ENCODE results near the gene DSC2. TPM values are rescaled to one million over a fixed set of nuclear protein-coding genes. Genes with fewer than 3 reads are reported as not detected.

The DSC2 gene
- polyA plus RNA-seq, 1 donor from 2014 or later = 16.3 TPM

- no peak overlapping the region for H3K27ac ChIP-seq (ENCODE audit: low read length)
Observed at GRCh38 chr18:31048216-31048615, 54.0 kb downstream of the DSC2 start.

GRCh38 chr18:31046916-31047315, 55.3 kb downstream of the DSC2 start:
- Histone ChIP-seq H4K20me1 (ENCODE audit: insufficient read depth) (no peaks in the 10 kb centered on the region), H2AFZ (ENCODE audit: low read depth, low read length) (no peak overlapping the region), H3K9me2 (ENCODE audit: insufficient read depth, low read length) (no peaks in the 10 kb centered on the region), H3K27ac (ENCODE audit: low read length) (no peak overlapping the region), H3K36me3 (ENCODE audit: insufficient read depth, low read length) (no peaks in the 10 kb centered on the region), H3K4me3 (ENCODE audit: low read length) (no peak overlapping the region), H3K79me2 (replicated peaks; ENCODE audit: insufficient read depth, low read length) (no peaks in the 10 kb centered on the region), H3K27me3 (ENCODE audit: insufficient read depth, low read depth, low read length) (peaks cover 31% of the 10 kb centered on the region), H3K9me3 (ENCODE audit: low read length) (peaks cover 6% of the 10 kb centered on the region), H3F3A (ENCODE audit: insufficient read depth, low read length, poor library complexity, severe bottlenecking) (no peaks in the 10 kb centered on the region), H3K4me2 (ENCODE audit: low read length) (no peak overlapping the region), H3K9ac (ENCODE audit: low read length) (no peak overlapping the region)
- TF ChIP-seq EZH2 (IDR thresholded peaks at IDR 0.05; ENCODE audit: borderline replicate concordance, insufficient read depth, low read length, poor library complexity, severe bottlenecking) (no peak), CTCF (IDR thresholded peaks at IDR 0.05; ENCODE audit: poor library complexity, severe bottlenecking) (no peak), EP300 (conservative IDR thresholded peaks at IDR 0.05; ENCODE audit: poor library complexity, severe bottlenecking) (no peak), TAF1 (IDR thresholded peaks at IDR 0.05; ENCODE audit: low read depth) (no peak), POLR2AphosphoS5 (IDR thresholded peaks at IDR 0.05) (no peak), RAD21 (conservative IDR thresholded peaks at IDR 0.05) (no peak), SMC3 (conservative IDR thresholded peaks at IDR 0.05; ENCODE audit: poor library complexity) (no peak), MXI1 (conservative IDR thresholded peaks at IDR 0.05; ENCODE audit: poor library complexity, severe bottlenecking) (no peak)
- TF ChIP-seq, protein P1, sequence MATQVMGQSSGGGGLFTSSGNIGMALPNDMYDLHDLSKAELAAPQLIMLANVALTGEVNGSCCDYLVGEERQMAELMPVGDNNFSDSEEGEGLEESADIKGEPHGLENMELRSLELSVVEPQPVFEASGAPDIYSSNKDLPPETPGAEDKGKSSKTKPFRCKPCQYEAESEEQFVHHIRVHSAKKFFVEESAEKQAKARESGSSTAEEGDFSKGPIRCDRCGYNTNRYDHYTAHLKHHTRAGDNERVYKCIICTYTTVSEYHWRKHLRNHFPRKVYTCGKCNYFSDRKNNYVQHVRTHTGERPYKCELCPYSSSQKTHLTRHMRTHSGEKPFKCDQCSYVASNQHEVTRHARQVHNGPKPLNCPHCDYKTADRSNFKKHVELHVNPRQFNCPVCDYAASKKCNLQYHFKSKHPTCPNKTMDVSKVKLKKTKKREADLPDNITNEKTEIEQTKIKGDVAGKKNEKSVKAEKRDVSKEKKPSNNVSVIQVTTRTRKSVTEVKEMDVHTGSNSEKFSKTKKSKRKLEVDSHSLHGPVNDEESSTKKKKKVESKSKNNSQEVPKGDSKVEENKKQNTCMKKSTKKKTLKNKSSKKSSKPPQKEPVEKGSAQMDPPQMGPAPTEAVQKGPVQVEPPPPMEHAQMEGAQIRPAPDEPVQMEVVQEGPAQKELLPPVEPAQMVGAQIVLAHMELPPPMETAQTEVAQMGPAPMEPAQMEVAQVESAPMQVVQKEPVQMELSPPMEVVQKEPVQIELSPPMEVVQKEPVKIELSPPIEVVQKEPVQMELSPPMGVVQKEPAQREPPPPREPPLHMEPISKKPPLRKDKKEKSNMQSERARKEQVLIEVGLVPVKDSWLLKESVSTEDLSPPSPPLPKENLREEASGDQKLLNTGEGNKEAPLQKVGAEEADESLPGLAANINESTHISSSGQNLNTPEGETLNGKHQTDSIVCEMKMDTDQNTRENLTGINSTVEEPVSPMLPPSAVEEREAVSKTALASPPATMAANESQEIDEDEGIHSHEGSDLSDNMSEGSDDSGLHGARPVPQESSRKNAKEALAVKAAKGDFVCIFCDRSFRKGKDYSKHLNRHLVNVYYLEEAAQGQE (IDR thresholded peaks at IDR 0.05; ENCODE audit: borderline replicate concordance) = no peak

More at GRCh38 chr18:31048216-31048615, 54.0 kb downstream of the DSC2 start:
- Histone ChIP-seq H3K9me3 (ENCODE audit: low read length) (peaks cover 3% of the 10 kb centered on the region), H2AFZ (ENCODE audit: low read depth, low read length) (no peak overlapping the region), H3K4me3 (ENCODE audit: low read length) (no peak overlapping the region), H3K9me2 (ENCODE audit: insufficient read depth, low read length) (no peaks in the 10 kb centered on the region), H3K27me3 (ENCODE audit: insufficient read depth, low read depth, low read length) (peaks cover 18% of the 10 kb centered on the region), H3K36me3 (ENCODE audit: insufficient read depth, low read length) (no peaks in the 10 kb centered on the region), H4K20me1 (ENCODE audit: insufficient read depth) (no peaks in the 10 kb centered on the region), H3K4me2 (ENCODE audit: low read length) (no peak overlapping the region), H3K79me2 (replicated peaks; ENCODE audit: insufficient read depth, low read length) (no peaks in the 10 kb centered on the region), H3K9ac (ENCODE audit: low read length) (no peak overlapping the region), H3F3A (ENCODE audit: insufficient read depth, low read length, poor library complexity, severe bottlenecking) (no peaks in the 10 kb centered on the region)
- TF ChIP-seq SMC3 (conservative IDR thresholded peaks at IDR 0.05; ENCODE audit: poor library complexity) (no peak), CTCF (IDR thresholded peaks at IDR 0.05; ENCODE audit: poor library complexity, severe bottlenecking) (no peak), RAD21 (conservative IDR thresholded peaks at IDR 0.05) (no peak), EP300 (conservative IDR thresholded peaks at IDR 0.05; ENCODE audit: poor library complexity, severe bottlenecking) (no peak), POLR2AphosphoS5 (IDR thresholded peaks at IDR 0.05) (no peak), MXI1 (conservative IDR thresholded peaks at IDR 0.05; ENCODE audit: poor library complexity, severe bottlenecking) (no peak), TAF1 (IDR thresholded peaks at IDR 0.05; ENCODE audit: low read depth) (no peak), EZH2 (IDR thresholded peaks at IDR 0.05; ENCODE audit: borderline replicate concordance, insufficient read depth, low read length, poor library complexity, severe bottlenecking) (no peak)
- TF ChIP-seq, protein P1 (IDR thresholded peaks at IDR 0.05; ENCODE audit: borderline replicate concordance) = no peak

Measured in neural cell (in vitro differentiated cells).